ENCODE measurements around the gene MPST.

- no peak for TF ChIP-seq CTCF (conservative IDR thresholded peaks at IDR 0.05)
- TF ChIP-seq ZFX (IDR thresholded peaks at IDR 0.05), result no peak
These were observed 38.2 kb upstream of the MPST start for GRCh38 chr22:36981247-36981775.
